Central memory CD4-positive, alpha-beta T cell (primary cell): ENCODE measurements around the gene BDKRB2.

ENCODE experiments used
- DNase-seq: peaks from one replicate; pipeline ENCODE4 v3.0.0; 2022

The BDKRB2 gene

DNA sequence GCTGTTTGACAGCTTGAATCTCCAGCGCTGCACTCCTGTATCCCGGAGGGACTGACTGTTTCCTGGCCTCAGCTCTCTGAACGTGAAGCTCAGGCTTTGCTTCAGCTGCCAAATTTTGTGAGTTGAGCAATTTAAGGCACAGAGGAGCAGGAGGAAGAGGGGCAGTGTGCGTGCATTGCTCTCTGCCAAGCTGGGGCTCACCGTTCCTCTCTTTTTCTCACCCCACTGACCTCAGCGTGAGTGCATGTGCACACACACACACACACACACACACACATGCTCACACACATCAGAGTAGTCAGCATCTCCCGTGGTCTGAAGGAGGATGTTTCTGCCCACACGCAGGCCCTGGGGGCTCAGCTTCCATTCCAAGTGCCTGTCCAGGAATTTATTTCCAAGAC, 27.8 kb upstream of the BDKRB2 start:
- no peak for DNase-seq

- DNase-seq: no peak
Observed at GRCh38 chr14:96177766-96178375, 26.8 kb upstream of the BDKRB2 start.

- DNase-seq: no peak
Observed at GRCh38 chr14:96178461-96179321, 25.9 kb upstream of the BDKRB2 start.

DNA sequence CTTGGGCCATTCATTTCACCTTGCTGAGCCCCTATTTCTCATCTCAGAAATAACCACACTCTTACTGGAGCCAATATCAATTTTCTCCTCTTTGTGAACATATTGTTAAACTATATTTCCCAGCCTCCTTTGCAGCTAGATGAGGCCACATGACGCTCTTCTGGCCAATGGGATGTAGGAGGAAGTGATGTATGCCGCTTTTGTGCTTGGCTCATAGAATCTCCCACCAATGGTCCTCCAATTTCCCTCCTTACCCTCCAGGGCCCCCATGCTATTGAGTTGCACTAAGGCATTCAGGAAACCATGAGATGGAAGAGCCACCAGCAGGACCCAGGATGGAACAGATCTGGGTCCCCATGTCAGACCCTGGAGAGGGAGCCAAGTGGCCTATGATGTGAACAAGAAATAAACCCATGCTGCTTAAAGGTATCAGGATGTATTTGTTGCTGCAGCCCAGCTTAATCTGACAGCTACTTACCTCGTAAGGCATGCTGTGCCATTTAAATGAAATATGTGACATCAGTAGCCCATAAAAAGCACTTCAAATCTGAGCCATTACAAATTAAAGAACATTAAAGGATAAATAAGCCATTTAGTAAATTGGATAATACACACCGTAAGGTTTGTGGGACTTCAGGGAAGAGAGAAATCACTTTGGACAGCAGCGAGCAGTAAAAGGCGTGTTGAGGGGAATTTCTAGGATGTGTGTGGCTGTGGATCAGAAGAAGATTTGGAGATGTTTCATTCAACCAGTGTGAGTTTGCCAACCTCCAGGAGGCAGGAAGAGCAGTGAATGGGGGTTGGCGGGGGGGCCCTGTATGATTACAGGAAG, 24.4 kb upstream of the BDKRB2 start:
- no peak for DNase-seq

GRCh38 chr14:96181186-96182056, 23.2 kb upstream of the BDKRB2 start:
- no peak for DNase-seq

DNA sequence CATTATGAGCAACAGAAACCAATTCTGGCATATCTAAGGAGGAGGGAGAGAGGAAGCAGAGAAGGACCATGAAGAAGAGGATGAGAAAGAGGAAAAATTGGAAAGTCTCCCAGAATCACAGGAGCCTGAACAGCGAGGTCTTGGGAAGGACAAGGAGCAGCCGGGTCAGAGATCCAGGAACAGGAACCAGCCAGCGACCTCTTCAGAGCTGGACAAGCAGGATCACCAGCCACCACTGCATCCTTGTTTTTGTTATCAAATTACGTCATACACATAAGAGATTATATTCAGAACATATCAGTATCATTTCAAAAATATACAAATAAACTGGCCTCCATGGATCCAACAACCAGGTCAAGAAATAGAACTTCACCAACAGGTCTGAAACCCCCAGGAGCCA, 22.1 kb upstream of the BDKRB2 start:
- no peak for DNase-seq

GRCh38 chr14:96184737-96185136, 19.9 kb upstream of the BDKRB2 start:
- DNase-seq: no peak

DNA sequence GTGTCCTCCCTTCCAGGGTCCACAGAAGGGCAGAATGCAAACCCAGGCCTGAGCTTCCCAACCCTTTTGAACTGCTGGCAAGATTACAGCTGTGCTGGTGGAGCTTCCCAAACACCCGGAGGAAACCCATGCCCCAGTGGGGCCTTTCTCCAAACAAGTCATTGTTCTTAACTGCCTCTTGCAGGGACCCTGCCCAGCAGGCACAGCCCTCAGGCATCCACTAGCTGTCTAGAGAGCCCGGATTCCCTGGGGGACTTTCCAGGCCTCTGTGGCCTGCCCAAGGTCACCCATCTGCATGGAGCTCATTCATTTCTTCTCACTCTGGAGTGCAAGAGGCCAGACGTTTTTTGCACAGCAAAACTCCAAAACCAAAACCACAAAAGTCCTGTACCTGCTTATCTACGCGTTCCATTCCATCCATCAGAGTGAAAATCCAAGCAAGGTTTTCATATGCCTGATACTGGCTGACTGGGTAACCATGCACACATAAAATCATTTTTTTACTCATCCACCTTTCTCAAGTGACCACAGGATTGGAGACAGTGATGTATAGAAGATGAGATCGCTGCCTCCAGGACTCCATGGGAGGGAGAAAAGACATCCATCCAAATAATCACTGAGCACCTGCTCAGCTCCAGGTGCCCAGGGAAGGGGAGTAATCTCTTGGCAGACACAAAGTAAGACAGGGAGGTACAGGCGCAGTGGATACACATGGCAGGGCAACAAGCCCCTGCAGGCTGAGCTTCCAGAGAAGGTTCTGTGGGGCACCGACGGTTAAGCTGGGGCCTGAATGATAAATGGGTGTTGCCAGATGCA, 17.2 kb upstream of the BDKRB2 start:
- DNase-seq: no peak

DNA sequence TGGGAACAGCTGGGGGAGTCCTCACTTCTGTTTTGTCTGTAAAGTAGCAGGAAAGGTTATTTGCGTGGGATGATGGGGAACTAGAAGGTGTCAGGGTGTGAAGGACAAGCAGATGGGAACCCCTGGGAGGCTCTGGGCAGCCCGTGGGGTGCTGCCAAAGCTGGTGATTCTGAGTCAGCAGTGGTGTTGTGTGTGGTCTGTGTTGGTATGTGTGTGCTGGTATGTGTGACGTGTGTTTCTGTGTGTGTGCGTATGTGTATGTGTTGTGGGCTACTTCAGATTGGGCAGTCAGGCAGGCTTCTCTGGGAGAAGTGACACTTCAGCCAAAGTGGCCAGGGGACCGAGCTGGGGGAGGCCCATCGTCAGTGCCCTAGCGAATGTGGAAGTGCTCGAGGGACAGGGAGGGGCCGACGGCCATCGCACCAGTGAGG, 15.3 kb upstream of the BDKRB2 start:
- DNase-seq: no peak

DNA sequence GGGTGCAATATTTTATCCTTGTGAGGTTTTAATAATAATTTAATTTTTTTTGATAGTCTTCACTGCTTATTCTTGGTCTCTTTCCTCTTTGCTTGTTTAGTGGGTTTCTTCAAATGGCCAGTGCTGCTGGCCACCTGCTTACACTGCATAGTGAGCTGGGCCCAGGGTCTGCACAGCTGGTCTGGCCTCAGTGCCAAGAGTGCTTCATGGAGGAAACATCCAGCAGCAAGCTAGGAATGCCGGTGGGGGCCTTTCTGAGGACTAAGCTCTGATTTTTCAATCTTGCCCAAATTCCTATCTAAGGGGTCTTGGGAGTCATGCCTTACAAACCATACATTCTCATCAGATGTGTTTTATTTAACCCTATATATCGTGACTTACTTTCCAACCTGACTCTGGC, 13.3 kb upstream of the BDKRB2 start:
- DNase-seq: no peak

DNA sequence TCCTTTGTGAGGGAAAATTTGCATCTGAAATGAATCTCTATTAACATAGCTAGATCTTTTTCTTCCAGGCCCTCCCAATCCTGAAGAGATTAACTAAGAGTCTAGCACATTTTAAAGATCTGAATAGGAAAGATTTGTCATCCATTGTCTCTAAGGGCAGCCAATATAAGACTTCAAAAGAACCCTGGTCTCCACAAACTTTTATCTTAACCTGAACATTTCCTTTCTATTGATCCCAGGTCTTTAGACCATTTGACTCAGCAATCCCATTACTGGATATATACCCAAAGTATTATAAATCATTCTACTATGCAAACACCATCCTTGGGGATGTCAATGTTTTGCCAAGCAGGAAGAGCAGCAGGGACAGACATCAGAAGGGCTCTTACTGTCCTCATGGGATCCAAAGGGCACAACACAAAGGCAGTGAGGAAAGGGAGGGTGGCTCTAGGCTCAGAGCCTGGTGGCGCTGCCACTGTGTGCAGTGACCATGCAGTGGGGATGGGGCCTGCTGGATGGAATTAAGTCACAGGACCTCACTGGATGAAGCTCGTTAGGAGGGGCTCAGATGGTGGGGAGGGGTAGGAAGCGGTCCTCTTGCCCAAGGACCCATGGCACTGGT, 12.7 kb upstream of the BDKRB2 start:
- DNase-seq: no peak

GRCh38 chr14:96192975-96193805, 11.4 kb upstream of the BDKRB2 start:
- no peak for DNase-seq

DNA sequence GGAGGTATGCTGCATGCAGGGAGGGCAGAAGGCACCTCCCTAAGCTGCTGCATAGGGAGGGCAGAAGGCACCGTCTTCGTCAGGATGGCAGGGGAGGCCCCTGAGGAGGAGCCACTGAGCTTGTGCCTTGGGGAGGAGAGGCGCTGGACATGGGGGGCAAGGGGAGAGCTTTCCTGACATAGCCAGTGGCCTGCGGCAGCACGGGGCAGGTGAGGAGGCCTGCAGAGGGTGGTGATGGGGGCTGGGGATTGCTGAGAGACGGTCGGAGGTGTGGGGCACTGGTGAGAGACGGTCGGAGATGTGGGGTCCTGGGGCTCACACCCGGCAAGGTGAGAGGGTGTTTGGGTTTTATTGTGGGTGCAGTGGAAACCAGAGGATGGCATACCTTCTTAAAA, 10.4 kb upstream of the BDKRB2 start:
- no peak for DNase-seq

DNA sequence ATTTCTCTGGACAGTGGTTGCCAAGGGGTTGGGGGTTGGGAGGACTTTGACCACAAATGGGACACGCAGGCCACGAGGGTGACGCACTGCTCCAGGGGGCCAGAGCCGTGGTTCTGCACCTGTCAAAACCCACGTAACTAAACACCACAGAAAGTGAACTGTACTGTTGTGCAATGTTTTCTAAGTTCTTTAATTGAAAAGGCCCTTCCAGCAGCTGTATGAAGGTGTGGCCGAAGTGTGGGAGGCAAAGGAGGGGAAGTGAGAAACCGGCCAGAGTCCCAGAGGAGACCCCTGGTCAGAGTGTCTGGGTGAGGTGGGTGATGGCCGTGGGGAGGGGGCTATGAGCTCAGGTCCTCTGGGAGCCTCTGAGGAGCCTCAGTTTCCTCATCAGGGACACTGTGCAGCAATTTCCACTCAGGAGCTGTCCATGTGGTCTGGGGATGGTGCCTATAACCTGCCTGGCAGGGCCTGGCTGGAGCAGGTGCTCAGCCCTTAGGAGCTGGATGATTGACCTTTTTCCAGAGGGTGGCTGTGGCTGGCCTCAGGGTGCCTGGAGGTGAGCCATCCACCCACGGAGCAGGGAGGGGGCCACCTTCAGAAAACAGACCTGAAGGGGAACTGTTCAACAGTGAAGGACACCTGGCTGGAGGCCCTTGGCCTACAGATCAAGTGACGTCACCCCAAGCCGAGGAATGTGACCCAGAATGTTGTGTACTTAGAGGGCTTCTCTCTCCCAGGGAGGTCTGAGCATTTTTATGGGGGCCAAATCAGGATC, 9.8 kb upstream of the BDKRB2 start:
- DNase-seq: no peak

- DNase-seq: no peak
Observed at GRCh38 chr14:96195441-96196081, 9.1 kb upstream of the BDKRB2 start.

DNA sequence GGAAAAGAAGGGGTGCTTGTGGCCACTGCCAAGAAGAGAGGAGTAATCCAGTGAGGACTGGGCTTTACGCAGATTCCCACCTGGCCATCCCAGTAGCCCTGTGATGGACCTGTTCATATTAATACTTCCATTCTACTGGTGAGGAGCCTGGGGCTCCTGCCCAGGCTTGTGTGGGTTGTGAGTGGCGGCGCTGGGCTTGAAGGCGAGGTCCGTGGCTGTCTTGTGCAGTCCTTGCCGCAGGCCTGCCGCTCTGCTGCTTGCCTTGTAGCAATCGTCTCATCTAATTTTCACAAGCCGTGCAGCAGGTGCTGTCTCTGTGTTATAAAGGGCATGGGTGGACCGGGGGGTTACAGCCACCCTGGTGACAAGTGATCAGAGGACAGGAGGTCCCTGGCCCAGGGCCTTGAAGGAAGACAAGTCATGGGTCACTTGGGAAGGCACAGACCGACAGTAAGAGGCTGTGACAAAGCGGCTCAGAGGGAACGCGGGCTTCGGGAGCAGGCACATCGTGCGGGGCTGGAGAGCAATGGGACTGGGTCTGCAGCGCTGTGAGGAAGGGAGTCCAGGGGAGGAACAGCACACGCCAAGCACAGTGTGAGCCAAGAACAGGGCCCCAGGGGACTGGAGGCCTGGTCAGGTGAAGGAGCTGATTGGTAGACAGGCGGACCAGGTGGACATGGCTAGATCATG, 7.3 kb upstream of the BDKRB2 start:
- DNase-seq: no peak

GRCh38 chr14:96197969-96198368, 6.7 kb upstream of the BDKRB2 start:
- no peak for DNase-seq

- DNase-seq: no peak
Observed at GRCh38 chr14:96198430-96199130, 6.1 kb upstream of the BDKRB2 start.
